ENCODE measurements around the gene NHLH2. TPM values are rescaled to one million over a fixed set of nuclear protein-coding genes. Genes with fewer than 3 reads are reported as not detected.

NHLH2 gene
- total RNA-seq (not detected), polyA plus RNA-seq (not detected)
- long read RNA-seq, donor 1 = 0 reads
- long read RNA-seq, donor 2 = 0 reads
- long read RNA-seq, donor 3 = 0 reads
- long read RNA-seq, donor 4 = 0 reads

- peaks cover 6% of the 10 kb centered on the region for H3K4me1 ChIP-seq (ENCODE audit: control insufficient read depth, insufficient read depth, low read length)
- WGBS = 26% methylated on average over 9 of the region's 9 CpGs
- H3K27ac ChIP-seq (ENCODE audit: low read length) = no peak within 1 kb of the TSS
- H3K4me3 ChIP-seq (ENCODE audit: low read length) = no peak within 1 kb of the TSS
- intact Hi-C loops (cut with DNase I) = no loop called here
- ATAC-seq (no peak), DNase-seq (no peak)
- H3K27me3 ChIP-seq (ENCODE audit: control insufficient read depth, insufficient read depth) = peaks cover 4% of the 10 kb centered on the region
- H3K9me3 ChIP-seq (ENCODE audit: control insufficient read depth, low read length) = no peaks in the 10 kb centered on the region
These were observed at the start of gene NHLH2 for GRCh38 chr1:115840605-115841460. NHLH2 (minus strand) TSS chr1:115841126; CDS start chr1:115838372, 2,754 bp downstream.

GRCh38 chr1:115890580-115890979, 49.7 kb upstream of the NHLH2 start:
- intact Hi-C loops (cut with DNase I) = no loop called here
- DNase-seq = no peak

GRCh38 chr1:115888976-115889375, 48.0 kb upstream of the NHLH2 start:
- no peak overlapping the region for H3K4me3 ChIP-seq (ENCODE audit: low read length)
- no peaks in the 10 kb centered on the region for H3K27me3 ChIP-seq (ENCODE audit: control insufficient read depth, insufficient read depth)
- no peak for ATAC-seq
- H3K27ac ChIP-seq (ENCODE audit: low read length) = no peak overlapping the region
- DNase-seq = no peak
- no peaks in the 10 kb centered on the region for H3K4me1 ChIP-seq (ENCODE audit: control insufficient read depth, insufficient read depth, low read length)
- intact Hi-C loops (cut with DNase I) = no loop called here
- 88% methylated on average over 2 of the region's 2 CpGs for WGBS
- no peaks in the 10 kb centered on the region for H3K9me3 ChIP-seq (ENCODE audit: control insufficient read depth, low read length)

More at GRCh38 chr1:115890580-115890979, 49.7 kb upstream of the NHLH2 start:
- WGBS = 65% methylated on average over 4 of the region's 4 CpGs
- Histone ChIP-seq H3K4me3 (ENCODE audit: low read length) (no peak overlapping the region), H3K27me3 (ENCODE audit: control insufficient read depth, insufficient read depth) (no peaks in the 10 kb centered on the region), H3K9me3 (ENCODE audit: control insufficient read depth, low read length) (no peaks in the 10 kb centered on the region), H3K4me1 (ENCODE audit: control insufficient read depth, insufficient read depth, low read length) (no peaks in the 10 kb centered on the region), H3K27ac (ENCODE audit: low read length) (no peak overlapping the region)
- no peak for ATAC-seq

GRCh38 chr1:115882913-115883902, 42.3 kb upstream of the NHLH2 start:
- Histone ChIP-seq H3K9me3 (ENCODE audit: control insufficient read depth, low read length) (no peaks in the 10 kb centered on the region), H3K27ac (ENCODE audit: low read length) (no peak overlapping the region), H3K27me3 (ENCODE audit: control insufficient read depth, insufficient read depth) (no peaks in the 10 kb centered on the region), H3K4me3 (ENCODE audit: low read length) (no peak overlapping the region), H3K4me1 (ENCODE audit: control insufficient read depth, insufficient read depth, low read length) (no peaks in the 10 kb centered on the region)
- no peak for ATAC-seq
- DNase-seq = no peak
- 56% methylated on average over 8 of the region's 8 CpGs for WGBS
- intact Hi-C loops (cut with DNase I) = no loop called here

- Histone ChIP-seq H3K4me3 (ENCODE audit: low read length) (no peak overlapping the region), H3K27ac (ENCODE audit: low read length) (no peak overlapping the region), H3K4me1 (ENCODE audit: control insufficient read depth, insufficient read depth, low read length) (no peaks in the 10 kb centered on the region), H3K27me3 (ENCODE audit: control insufficient read depth, insufficient read depth) (no peaks in the 10 kb centered on the region), H3K9me3 (ENCODE audit: control insufficient read depth, low read length) (no peaks in the 10 kb centered on the region)
- intact Hi-C loops (cut with DNase I) = no loop called here
- DNase-seq (no peak), ATAC-seq (no peak)
- 84% methylated on average over 1 of the region's 1 CpG for WGBS
These were observed 40.2 kb upstream of the NHLH2 start for GRCh38 chr1:115880981-115881672.

- Histone ChIP-seq H3K9me3 (ENCODE audit: control insufficient read depth, low read length) (no peaks in the 10 kb centered on the region), H3K4me3 (ENCODE audit: low read length) (no peak overlapping the region), H3K27me3 (ENCODE audit: control insufficient read depth, insufficient read depth) (no peaks in the 10 kb centered on the region), H3K4me1 (ENCODE audit: control insufficient read depth, insufficient read depth, low read length) (no peaks in the 10 kb centered on the region), H3K27ac (ENCODE audit: low read length) (no peak overlapping the region)
- 70% methylated on average over 1 of the region's 1 CpG for WGBS
- DNase-seq (no peak), ATAC-seq (no peak)
- intact Hi-C loops (cut with DNase I) = no loop called here
These were observed 39.1 kb upstream of the NHLH2 start for GRCh38 chr1:115879977-115880376.

DNA sequence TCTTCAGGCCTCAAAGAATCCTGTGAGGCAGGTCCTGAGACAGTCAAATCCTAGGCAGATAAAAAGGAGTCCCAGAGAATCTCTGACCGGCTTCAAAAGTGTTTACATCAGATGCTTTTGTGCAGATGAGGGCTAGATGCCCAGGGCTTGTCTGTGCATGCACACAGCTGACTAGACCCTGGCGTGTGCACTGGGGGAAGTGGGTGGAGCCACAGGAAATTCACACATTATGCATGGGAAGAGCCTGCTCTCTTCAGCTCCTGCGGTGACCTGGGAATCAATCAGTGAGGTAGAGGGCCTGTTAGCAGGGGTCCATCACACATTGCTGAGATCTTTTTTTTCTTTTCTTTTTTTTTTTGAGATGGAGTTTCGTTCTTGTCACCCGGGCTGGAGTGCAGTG, 36.6 kb upstream of the NHLH2 start:
- Histone ChIP-seq H3K9me3 (ENCODE audit: control insufficient read depth, low read length) (no peaks in the 10 kb centered on the region), H3K27me3 (ENCODE audit: control insufficient read depth, insufficient read depth) (no peaks in the 10 kb centered on the region), H3K27ac (ENCODE audit: low read length) (no peak overlapping the region), H3K4me1 (ENCODE audit: control insufficient read depth, insufficient read depth, low read length) (no peaks in the 10 kb centered on the region), H3K4me3 (ENCODE audit: low read length) (no peak overlapping the region)
- WGBS = 32% methylated on average over 5 of the region's 5 CpGs
- intact Hi-C loops (cut with DNase I) = no loop called here
- ATAC-seq = no peak
- DNase-seq = no peak

DNA sequence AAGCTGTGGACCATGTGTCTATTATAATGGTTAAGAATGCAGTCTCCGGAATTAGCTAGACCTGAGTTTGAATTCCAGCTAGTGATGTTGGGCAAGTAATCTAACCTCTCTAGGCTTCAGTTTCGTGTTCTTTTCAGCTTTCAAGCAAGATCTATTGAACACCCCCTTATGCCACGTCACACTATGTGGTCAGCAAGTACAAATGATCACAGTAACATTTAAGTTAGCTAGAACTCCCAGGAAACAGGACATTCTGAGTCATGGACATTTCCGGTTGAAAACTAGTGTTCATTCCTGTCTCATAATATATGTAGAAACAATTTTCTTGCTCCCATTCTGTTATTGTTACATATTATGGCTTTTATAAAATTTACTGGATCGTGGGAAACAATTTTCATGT, 34.0 kb upstream of the NHLH2 start:
- Histone ChIP-seq H3K4me3 (ENCODE audit: low read length) (no peak overlapping the region), H3K4me1 (ENCODE audit: control insufficient read depth, insufficient read depth, low read length) (no peaks in the 10 kb centered on the region), H3K9me3 (ENCODE audit: control insufficient read depth, low read length) (no peaks in the 10 kb centered on the region), H3K27ac (ENCODE audit: low read length) (no peak overlapping the region), H3K27me3 (ENCODE audit: control insufficient read depth, insufficient read depth) (no peaks in the 10 kb centered on the region)
- DNase-seq (no peak), ATAC-seq (no peak)
- intact Hi-C loops (cut with DNase I) = no loop called here
- WGBS = 76% methylated on average over 5 of the region's 5 CpGs

GRCh38 chr1:115874497-115874896, 33.6 kb upstream of the NHLH2 start:
- H3K4me3 ChIP-seq (ENCODE audit: low read length) = no peak overlapping the region
- no peaks in the 10 kb centered on the region for H3K27me3 ChIP-seq (ENCODE audit: control insufficient read depth, insufficient read depth)
- H3K4me1 ChIP-seq (ENCODE audit: control insufficient read depth, insufficient read depth, low read length) = no peaks in the 10 kb centered on the region
- WGBS = 74% methylated on average over 4 of the region's 4 CpGs
- no peak overlapping the region for H3K27ac ChIP-seq (ENCODE audit: low read length)
- ATAC-seq (no peak), DNase-seq (no peak)
- H3K9me3 ChIP-seq (ENCODE audit: control insufficient read depth, low read length) = no peaks in the 10 kb centered on the region
- intact Hi-C loops (cut with DNase I) = no loop called here

GRCh38 chr1:115873184-115873583, 32.3 kb upstream of the NHLH2 start:
- no peak overlapping the region for H3K27ac ChIP-seq (ENCODE audit: low read length)
- WGBS = 34% methylated on average over 2 of the region's 2 CpGs
- H3K27me3 ChIP-seq (ENCODE audit: control insufficient read depth, insufficient read depth) = no peaks in the 10 kb centered on the region
- ATAC-seq (no peak), DNase-seq (no peak)
- no peaks in the 10 kb centered on the region for H3K9me3 ChIP-seq (ENCODE audit: control insufficient read depth, low read length)
- no peak overlapping the region for H3K4me3 ChIP-seq (ENCODE audit: low read length)
- H3K4me1 ChIP-seq (ENCODE audit: control insufficient read depth, insufficient read depth, low read length) = no peaks in the 10 kb centered on the region
- intact Hi-C loops (cut with DNase I) = no loop called here
